ENCODE data around the gene LDLRAD2.

The LDLRAD2 gene

DNA sequence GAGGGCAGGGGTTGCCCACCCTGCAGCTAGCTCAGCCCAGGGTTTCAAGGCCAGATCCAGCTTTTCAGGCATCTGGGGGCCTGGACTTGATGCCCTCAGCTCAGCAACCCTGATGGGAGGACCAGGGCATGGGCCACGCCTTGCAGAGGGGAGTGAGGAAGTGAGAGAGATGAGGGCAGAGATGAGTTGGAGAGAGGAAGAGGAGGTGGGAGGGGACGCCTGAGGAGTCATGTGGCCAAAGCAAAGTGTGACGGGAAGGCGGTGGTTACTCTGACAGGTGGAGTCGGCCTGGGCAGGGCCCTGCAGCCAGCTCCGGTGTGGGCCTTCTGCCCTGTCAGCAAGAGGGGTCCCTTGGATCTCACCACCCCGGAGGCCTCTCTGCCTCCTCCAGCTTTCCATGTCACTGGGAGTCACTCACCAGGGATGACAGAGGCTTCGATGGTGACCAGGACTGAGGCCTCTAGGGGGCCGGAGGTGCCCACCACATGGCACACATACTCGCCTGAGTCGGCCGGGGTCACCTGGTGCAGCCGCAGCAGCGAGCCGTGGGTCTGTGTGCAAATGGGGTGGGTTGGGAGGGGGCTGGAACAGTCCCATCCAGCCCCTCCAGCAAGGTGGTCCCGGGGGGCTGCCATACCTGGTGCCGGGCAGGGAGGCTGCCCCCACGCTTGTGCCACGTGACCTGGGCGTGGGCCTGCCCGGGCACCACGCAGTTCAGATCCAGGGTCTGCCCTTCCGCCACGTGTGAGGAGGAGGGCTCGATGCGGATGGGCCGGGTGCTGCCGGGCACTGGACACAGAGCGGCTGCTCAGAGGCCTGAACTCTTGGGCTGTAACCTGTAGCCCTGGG is 40.4 kb downstream of the LDLRAD2 start:
- no peak for DNase-seq
- in situ Hi-C loops (cut with HindIII; ENCODE audit: low pct_ligation_motif_present, low pct_unique_long_range_greater_than_20kb, low sequenced_read_pairs), result no loop called here

DNA sequence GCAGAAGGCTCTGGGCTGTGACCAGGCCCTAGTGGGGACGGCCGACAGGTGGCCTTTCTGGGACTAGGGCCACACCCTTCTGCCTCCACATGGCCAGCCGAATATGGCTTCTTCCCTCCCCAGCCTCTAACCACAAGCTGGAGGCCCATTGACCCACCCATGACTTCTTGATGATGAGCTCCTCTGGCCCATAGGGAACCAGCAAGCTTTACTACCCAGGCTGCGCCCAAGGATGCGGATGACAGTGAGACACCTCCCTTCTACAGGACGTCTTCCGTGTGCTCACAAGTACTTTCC is 41.0 kb downstream of the LDLRAD2 start:
- no peak for DNase-seq
- in situ Hi-C loops (cut with HindIII; ENCODE audit: low pct_ligation_motif_present, low pct_unique_long_range_greater_than_20kb, low sequenced_read_pairs), result no loop called here

DNA sequence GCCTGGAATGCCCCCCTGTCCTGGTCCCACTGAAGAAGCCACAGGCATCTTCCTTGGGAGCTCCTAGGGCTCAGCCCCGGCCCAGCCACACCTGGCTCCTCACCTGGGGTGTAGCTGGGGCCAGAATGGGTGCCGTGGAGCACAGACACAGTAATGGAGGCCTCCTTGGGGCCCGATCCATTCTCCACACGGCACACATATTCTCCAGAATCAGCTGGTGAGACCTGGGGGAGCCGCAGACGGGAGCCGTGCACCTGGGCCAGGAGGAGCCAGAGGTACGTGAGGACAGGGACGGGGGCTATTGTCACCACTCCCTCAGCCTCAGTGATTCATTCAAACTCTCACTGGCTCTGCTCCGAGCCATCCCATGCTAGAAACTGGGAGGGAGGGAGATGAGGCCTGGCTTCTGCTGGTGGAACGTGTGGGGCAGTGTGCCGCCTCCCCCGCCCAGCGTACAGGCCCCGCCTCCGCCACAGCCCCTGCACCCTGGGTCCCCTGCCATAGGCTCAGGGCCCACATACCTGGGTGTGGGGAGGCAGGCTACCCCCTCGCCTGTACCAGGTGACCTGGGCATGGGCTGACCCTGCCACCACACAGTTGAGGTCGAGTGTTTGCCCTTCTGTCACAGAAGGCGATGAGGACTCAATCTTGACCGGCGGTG is 42.2 kb downstream of the LDLRAD2 start:
- DNase-seq, result no peak
- in situ Hi-C loops (cut with HindIII; ENCODE audit: low pct_ligation_motif_present, low pct_unique_long_range_greater_than_20kb, low sequenced_read_pairs), result no loop called here

DNA sequence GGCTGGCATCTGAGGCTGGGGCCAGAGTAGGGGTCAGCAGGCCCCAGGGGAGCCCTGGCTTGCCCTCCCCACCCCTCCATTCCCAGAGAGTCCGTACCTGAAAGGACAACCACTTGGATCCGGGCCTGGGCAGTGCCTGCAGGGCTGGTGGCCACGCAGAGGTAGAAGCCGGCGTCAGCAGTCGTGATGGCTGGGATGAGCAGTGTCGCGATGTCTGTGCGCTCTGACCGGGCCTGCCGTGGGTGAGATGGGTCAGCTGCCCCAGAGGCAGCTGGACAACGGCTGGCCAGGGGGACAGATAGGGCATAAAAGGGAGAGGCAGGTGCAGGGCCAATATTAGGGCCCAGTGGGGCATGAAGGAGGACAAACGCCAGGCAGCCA is 42.7 kb downstream of the LDLRAD2 start:
- in situ Hi-C loops (cut with HindIII; ENCODE audit: low pct_ligation_motif_present, low pct_unique_long_range_greater_than_20kb, low sequenced_read_pairs), result no loop called here
- no peak for DNase-seq

DNA sequence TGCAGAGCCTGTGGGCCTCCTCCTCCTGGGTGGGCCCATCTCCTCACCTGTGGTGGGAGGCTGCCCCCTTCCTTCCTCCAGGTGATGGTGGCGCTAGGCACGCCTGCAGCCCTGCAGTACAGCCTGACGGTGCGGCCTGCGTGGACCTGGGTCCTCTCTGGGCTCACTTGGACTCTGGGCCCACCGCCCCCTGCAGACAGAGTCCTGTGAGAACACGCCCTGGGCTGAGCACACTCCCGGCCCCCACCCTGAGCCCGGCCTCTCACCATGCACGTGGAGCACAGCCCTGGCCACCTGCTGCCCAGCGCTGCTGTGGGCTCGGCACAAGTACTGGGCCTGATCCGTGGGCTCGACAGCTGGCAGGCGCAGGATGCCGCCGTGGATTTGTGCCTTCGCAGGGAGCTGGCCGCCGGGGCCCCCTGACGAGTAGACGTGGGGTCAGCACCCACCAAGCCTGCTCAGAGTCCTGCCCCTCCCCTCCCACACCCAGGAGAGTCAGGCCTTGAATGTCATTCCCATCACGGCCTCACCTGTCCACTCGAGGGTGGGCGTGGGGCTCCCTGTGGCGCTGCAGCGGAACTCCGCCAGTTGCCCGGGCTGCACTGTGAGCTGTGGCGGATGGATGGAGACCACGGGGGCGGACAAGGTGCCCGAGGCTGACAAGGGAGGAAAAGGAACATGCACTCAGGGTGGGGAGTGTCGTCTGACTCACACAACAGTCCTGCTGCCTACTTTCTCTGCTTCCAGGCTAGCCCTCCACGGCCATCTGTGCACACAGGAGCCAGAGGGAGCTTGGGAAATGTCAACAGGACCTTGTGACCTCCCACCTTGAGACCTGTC is 43.4 kb downstream of the LDLRAD2 start:
- no peak for DNase-seq
- in situ Hi-C loops (cut with HindIII; ENCODE audit: low pct_ligation_motif_present, low pct_unique_long_range_greater_than_20kb, low sequenced_read_pairs), result no loop called here

DNA sequence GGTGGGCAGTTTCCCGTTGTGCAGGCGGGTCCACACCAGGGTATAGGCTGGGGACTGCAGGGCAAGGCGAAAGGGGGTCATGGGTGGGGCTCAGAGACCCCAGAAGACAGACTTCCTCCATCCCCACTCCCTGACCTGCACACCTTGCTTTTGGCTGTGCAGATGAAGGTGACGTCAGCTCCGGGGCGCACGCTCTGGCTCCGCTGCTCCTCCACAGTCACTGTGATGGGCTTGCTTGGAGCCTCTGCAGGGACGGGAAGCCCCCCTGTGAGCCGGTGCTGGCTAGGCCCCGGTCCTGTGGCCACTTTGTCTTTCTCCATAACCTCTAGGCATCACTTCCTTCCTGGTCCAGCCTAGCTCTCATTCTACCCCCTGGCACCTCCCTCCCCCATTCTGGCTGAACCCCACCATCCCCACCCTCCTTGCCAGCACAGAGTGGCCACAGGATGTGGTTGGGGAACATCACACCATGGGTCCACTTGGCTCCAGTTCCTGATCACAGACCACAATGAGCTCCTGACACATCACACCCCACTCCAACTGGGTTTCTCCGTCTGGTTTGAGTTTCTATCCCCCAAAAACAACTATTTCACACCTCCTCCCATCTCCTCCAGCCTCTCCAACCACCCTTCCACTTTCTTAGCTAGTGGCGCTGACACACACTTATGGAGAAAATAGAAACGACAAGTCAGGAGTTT is 45.2 kb downstream of the LDLRAD2 start:
- DNase-seq, result no peak
- in situ Hi-C loops (cut with HindIII; ENCODE audit: low pct_ligation_motif_present, low pct_unique_long_range_greater_than_20kb, low sequenced_read_pairs), result no loop called here

DNA sequence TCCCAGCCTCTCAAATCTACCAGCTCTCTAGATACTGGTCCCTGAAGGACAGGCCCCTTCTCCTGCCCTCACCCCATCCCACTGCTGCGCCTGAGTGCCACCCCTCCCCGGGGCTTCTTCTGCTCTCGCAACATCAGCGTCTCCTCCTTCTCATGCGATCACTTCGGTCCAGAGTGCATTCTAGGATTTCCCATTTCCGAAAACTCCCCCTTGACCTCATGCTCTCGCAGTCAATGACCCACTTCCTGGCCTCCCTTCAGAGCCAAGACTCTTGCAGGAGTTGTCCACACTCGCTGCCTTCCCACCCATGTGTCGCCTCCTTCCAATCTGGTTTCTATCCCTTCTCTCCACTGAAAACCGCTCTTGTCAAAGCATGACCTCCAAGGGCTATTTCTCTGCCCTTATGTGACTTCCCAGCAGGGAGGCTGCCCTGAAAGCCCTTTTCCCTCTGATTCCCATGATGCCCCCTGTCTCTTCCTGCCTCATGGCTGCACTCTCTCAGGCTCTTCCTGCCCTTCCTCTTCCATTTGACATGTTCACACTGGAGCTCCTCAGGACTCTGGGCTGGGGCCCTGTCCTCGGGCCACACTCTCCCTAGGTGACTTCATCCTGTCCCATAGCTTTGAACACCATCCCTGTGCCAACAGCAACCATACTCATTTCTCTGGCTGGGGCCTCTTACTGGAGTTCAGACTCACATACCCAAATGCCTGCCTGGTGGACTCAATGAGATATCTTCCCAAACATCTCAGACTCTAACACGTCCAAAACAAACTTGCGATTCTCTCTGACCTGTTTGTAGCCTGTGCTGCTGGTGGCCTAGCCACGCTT is 46.0 kb downstream of the LDLRAD2 start:
- no peak for DNase-seq
- in situ Hi-C loops (cut with HindIII; ENCODE audit: low pct_ligation_motif_present, low pct_unique_long_range_greater_than_20kb, low sequenced_read_pairs), result no loop called here

DNA sequence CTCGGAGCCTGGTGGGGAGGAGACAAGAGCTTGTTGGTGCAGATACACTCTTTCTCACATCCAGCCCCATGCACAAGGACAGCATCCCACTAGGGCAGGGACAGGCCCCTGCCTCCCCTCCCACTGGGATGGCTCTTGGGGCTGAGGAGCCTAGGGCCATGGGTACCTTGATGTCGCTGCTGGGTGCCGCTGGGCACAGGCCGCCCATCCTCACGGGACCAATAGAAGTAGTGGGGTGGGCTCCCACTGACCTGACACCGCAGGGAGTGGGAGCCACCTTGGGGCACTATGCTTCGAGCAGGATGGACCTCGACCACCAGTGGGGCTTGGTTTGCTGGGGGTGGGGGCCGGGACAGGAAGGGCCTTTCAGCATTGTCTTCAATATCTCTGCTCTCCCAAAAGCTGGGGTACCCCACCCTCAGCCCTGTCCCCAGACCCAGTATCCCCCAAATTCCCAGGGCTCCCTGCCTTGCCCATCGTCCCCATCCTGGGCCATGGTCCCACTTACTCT is 47.7 kb downstream of the LDLRAD2 start:
- DNase-seq, result no peak
- in situ Hi-C loops (cut with HindIII; ENCODE audit: low pct_ligation_motif_present, low pct_unique_long_range_greater_than_20kb, low sequenced_read_pairs), result no loop called here

DNA sequence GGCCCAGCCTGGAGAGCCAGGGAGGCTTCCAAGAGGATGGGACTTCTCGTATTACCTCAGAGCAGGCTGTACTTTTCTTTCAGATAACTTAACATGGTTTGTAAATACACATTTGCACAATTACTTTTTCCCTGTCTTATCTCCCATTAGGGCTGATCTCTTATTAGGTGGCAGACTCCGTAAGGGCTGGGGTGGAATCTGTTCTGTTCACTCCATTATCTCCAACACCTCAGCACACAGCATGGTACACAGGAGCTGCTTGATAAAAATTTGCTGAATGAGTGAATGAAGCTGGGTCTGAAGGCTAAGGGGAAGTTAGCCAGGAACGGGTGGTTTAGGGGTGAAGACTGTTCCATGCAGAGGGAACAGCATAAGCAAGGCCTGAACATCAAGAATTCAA is 48.9 kb downstream of the LDLRAD2 start:
- in situ Hi-C loops (cut with HindIII; ENCODE audit: low pct_ligation_motif_present, low pct_unique_long_range_greater_than_20kb, low sequenced_read_pairs), result no loop called here
- DNase-seq, result no peak

DNA sequence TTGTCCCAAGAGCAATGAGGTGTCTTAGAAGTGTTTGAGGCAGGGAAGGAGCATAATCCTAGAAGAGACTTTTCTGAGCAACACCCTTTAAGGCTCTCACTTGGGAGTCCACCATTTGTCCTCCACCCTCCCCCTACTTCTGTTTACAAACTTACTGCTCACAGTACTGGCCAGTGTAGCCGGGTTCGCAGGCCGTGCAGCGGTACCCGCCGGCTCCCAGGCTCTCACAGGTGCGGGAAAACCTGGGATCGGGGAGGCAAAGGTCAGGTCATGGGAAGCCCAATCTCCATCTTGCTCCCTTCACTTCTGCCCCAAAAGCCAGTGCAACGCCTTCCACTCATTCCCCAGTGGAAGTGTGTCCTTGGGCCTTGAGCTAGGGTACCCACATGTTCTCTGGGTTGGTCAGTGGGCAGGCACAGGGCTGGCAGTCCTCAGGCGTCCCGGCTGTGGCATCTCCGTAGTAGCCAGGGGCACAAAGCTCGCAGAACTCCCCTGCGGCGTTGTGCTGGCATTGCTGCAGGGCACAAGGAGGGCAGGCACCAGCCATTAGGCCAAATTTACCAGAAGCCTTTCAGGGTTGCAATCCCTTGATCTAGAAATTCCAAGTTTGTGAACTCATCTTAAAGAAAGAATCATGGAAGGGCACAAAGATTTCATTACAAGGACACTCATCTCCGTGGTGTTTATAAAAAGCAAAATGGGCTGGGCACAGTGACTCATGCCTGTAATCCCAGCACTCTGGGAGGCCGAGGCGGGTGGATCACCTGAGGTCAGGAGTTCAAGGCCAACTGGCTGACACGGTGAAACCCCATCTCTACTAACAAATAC is 49.8 kb downstream of the LDLRAD2 start:
- in situ Hi-C loops (cut with HindIII; ENCODE audit: low pct_ligation_motif_present, low pct_unique_long_range_greater_than_20kb, low sequenced_read_pairs), result no loop called here
- DNase-seq, result no peak

DNA sequence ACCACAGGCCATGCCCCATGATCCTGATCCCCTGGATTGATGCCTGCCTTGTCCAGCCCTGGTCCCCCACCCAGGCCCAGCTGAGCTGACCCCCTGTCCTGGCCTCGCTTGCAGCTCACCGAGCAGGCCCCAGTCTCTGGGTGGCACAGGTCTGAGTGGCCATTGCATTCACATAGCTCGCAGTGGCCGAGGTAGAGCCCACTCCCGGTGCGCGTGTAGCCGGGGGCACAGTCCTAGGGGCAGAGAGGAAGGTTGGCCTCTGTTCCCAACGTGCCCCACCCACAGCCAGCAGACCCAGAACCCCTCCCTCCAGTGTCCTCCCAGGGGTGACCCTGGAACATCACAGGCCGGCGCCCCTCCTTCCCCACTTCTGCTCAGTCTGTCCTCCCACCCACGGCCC is 51.9 kb downstream of the LDLRAD2 start:
- in situ Hi-C loops (cut with HindIII; ENCODE audit: low pct_ligation_motif_present, low pct_unique_long_range_greater_than_20kb, low sequenced_read_pairs), result no loop called here
- no peak for DNase-seq

DNA sequence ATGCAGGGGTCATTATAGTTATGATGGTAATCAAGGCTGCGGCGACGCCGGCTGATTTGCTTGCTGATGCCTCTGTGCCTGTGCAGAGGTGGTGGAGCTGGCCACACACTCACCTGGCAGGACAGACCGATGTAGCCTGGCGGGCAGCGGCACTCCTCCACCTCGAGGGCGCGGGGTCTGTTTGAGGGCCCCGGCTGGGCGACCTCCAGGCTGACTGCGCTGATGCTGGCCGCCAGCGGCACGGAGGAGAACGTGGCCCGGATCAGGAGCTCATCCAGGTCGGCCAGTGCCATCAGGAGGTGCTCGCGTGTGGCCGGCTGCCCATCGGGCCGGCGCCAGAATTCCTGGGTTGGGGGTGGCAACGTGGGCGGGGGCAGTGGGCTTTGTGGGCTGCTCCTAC is 52.7 kb downstream of the LDLRAD2 start:
- in situ Hi-C loops (cut with HindIII; ENCODE audit: low pct_ligation_motif_present, low pct_unique_long_range_greater_than_20kb, low sequenced_read_pairs), result no loop called here
- no peak for DNase-seq

DNA sequence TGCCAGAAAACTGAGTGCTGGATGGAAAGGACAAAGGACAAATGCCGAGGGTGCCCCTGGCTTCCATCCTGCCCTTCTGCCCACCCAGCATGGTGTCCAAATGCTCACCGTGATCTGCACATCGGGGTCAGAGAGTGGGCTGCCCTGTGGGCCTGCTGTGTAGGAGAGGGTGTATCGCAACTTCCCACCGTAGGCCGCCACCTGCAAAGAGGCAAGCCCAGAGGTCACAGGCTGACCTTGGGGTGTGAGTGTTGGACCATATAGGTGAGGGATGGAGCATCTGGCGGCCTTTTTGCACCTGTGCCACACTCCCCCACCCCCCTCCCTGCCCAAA is 53.5 kb downstream of the LDLRAD2 start:
- in situ Hi-C loops (cut with HindIII; ENCODE audit: low pct_ligation_motif_present, low pct_unique_long_range_greater_than_20kb, low sequenced_read_pairs), result no loop called here
- no peak for DNase-seq

DNA sequence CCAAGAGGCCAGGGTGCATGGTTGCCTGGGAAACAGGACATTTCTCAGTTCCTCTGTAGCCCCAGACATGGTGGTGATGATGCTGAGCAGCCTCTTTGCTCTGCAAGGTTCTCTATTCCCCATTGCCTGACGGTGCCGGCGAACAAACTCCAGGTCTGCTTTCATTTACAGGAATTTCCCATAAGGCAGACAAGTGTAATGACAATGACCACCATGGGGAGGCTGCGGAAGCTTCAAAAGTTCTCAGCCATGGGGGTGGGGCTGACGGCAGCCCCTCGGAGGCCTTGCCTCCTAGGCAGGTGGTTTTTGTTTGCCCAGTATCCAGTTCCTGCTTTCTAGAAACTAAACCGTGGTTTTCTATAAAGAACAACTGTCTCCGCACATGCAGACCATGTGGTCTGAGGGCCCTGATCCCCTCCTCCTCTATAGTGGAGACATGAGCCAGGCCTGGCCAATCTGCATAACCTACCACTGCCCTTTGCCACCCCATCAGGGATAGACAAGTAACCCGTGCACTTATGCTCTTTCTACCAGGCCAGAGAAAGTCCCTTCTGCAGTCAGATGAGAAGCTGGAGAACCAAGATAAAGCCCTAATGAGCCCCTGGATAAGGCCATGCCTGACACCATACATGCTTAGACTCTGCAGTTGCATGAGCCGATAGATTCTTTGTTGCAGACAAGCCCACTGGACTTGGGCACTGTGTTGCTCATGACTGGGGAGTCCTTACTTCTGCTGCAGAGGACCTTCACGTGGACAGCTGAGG is 54.1 kb downstream of the LDLRAD2 start:
- DNase-seq, result no peak
- in situ Hi-C loops (cut with HindIII; ENCODE audit: low pct_ligation_motif_present, low pct_unique_long_range_greater_than_20kb, low sequenced_read_pairs), result no loop called here

DNA sequence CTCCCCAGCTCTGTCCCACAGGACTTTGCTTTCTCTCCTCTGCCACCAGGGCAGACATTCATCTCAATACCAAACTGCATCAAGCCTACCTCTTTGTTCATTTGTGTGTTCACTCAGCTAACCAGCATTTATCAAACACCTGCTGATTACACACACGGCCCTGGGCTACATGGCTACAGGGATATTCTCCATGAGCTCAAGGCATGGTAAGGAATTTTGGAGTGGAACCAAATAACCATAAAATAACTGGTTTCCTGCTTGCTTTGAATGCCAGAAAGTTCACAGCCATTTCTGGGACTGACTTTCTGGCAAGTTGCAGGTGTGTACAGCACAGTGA is 54.6 kb downstream of the LDLRAD2 start:
- DNase-seq, result no peak
- in situ Hi-C loops (cut with HindIII; ENCODE audit: low pct_ligation_motif_present, low pct_unique_long_range_greater_than_20kb, low sequenced_read_pairs), result no loop called here

DNA sequence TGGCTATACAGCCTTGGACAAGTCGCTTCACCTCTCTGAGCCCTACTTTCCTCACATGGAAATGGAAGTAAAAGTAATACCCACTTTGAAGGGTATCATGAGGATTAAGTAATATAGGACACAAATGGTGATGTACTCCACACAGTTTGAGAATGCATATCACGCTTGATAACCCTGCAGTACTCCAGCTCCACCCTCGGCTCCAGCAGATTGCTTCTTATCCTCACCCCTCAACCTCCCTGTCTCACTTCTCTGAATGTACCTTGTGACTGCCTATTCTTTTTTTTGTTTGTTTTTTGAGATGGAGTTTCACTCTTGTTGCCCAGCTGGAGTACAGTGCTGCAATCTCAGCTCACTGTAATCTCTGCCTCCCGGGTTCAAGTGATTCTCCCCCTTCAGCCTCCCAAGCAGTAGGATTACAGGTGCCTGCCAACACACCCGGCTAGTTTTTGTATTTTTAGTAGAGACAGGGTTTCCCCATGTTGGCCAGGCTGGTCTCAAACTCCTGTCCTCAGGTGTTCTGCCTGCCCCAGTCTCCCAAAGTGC is 55.5 kb downstream of the LDLRAD2 start:
- in situ Hi-C loops (cut with HindIII; ENCODE audit: low pct_ligation_motif_present, low pct_unique_long_range_greater_than_20kb, low sequenced_read_pairs), result no loop called here
- no peak for DNase-seq

DNA sequence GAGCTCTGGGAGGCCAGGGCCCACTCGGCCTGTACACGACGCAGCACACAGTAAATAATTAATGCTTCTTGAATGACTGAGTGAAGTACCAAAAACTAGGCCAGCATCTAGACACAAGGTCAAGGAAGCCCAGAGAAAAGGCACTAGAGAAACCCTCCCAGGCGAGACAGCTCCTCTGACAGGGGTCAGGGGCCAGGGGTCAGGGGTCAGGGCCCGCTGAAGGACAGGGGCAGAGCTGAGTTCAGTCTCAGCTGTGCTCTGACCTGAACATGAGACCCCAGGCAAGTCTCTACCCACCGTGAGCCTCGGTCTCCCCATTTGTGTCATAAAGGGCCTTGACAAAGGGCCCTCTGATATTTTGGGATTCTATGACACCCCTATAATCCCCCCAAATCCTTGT is 56.4 kb downstream of the LDLRAD2 start:
- in situ Hi-C loops (cut with HindIII; ENCODE audit: low pct_ligation_motif_present, low pct_unique_long_range_greater_than_20kb, low sequenced_read_pairs), result no loop called here
- DNase-seq, result no peak

All from ACHN (cell line).